ENCODE data around the gene ST8SIA6. TPM values are rescaled to one million over a fixed set of nuclear protein-coding genes. Genes with fewer than 3 reads are reported as not detected.
"Not testable (repeated sequence)": the region's sequence is repeated elsewhere in the genome, so short reads cannot be mapped to it uniquely, and the experiment has no call there.

Gene ST8SIA6
- total RNA-seq, 1 donor from 2014 or later, result 0.27 TPM

GRCh38 chr10:17348501-17349349, 105.7 kb downstream of the ST8SIA6 start:
- intact Hi-C loops (cut with micrococcal nuclease), result no loop called here

GRCh38 chr10:17348011-17348500, 106.3 kb downstream of the ST8SIA6 start:
- intact Hi-C loops (cut with micrococcal nuclease), result no loop called here

- intact Hi-C loops (cut with micrococcal nuclease), result no loop called here
Observed at GRCh38 chr10:17344206-17344605, 110.2 kb downstream of the ST8SIA6 start.

GRCh38 chr10:17343118-17343517, 111.3 kb downstream of the ST8SIA6 start:
- intact Hi-C loops (cut with micrococcal nuclease), result no loop called here

- intact Hi-C loops (cut with micrococcal nuclease), result no loop called here
Observed at GRCh38 chr10:17340144-17340829, 114.1 kb downstream of the ST8SIA6 start.

GRCh38 chr10:17335065-17335464, 119.3 kb downstream of the ST8SIA6 start:
- intact Hi-C loops (cut with micrococcal nuclease), result no loop called here

GRCh38 chr10:17330501-17330900, 123.9 kb downstream of the ST8SIA6 start:
- intact Hi-C loops (cut with micrococcal nuclease), result no loop called here

- intact Hi-C loops (cut with micrococcal nuclease), result no loop called here
Observed at GRCh38 chr10:17326377-17326776, 128.0 kb downstream of the ST8SIA6 start.

GRCh38 chr10:17321957-17322356, 132.4 kb downstream of the ST8SIA6 start:
- intact Hi-C loops (cut with micrococcal nuclease), result not testable (repeated sequence)

- intact Hi-C loops (cut with micrococcal nuclease), result no loop called here
Observed at GRCh38 chr10:17316488-17317170, 137.8 kb downstream of the ST8SIA6 start.

- intact Hi-C loops (cut with micrococcal nuclease), result no loop called here
Observed at GRCh38 chr10:17309435-17309834, 145.0 kb downstream of the ST8SIA6 start.

- intact Hi-C loops (cut with micrococcal nuclease), result no loop called here
Observed at GRCh38 chr10:17307123-17307522, 147.3 kb downstream of the ST8SIA6 start.

GRCh38 chr10:17292375-17292774, 162.0 kb downstream of the ST8SIA6 start:
- intact Hi-C loops (cut with micrococcal nuclease), result loop anchor here (5.0 kb wide), 1 partner anchor 140 kb away; no protein-coding TSS in a partner anchor

GRCh38 chr10:17290226-17290625, 164.2 kb downstream of the ST8SIA6 start:
- intact Hi-C loops (cut with micrococcal nuclease), result loop anchor here (5.0 kb wide), 1 partner anchor 142 kb away; no protein-coding TSS in a partner anchor

GRCh38 chr10:17289763-17290162, 164.6 kb downstream of the ST8SIA6 start:
- intact Hi-C loops (cut with micrococcal nuclease), result loop anchor here (5.0 kb wide), 1 partner anchor 143 kb away; no protein-coding TSS in a partner anchor

- intact Hi-C loops (cut with micrococcal nuclease), result no loop called here
Observed at GRCh38 chr10:17286562-17287550, 167.5 kb downstream of the ST8SIA6 start.

GRCh38 chr10:17282311-17282710, 172.1 kb downstream of the ST8SIA6 start:
- intact Hi-C loops (cut with micrococcal nuclease), result no loop called here

- intact Hi-C loops (cut with micrococcal nuclease), result no loop called here
Observed at GRCh38 chr10:17278607-17279240, 175.7 kb downstream of the ST8SIA6 start.

- intact Hi-C loops (cut with micrococcal nuclease), result no loop called here
Observed at GRCh38 chr10:17276756-17277424, 177.5 kb downstream of the ST8SIA6 start.

Measured in T-helper 2 cell treated with Interferon-gamma antibody and Interleukin-4, amounts not matched to agents 100 ng/mL and 5 ng/mL, for 36 hours (primary cell).